ENCODE data around the gene FKBP15.
"Not testable (repeated sequence)": the region's sequence is repeated elsewhere in the genome, so short reads cannot be mapped to it uniquely, and the experiment has no call there.

The FKBP15 gene

GRCh38 chr9:113140896-113141295 is 80.2 kb downstream of the FKBP15 start:
- not testable (repeated sequence) for H3K27me3 ChIP-seq (ENCODE audit: low read depth, low read length); H3K9me3 ChIP-seq (ENCODE audit: control insufficient read depth in 1 of 2, low read length in 2 of 2); H3K4me3 ChIP-seq (ENCODE audit: low read depth in 1 of 2, low read length in 2 of 2); H3K36me3 ChIP-seq (ENCODE audit: control insufficient read depth in 1 of 2, insufficient read depth in 2 of 2, low read length in 2 of 2); H3K4me1 ChIP-seq (ENCODE audit: control insufficient read depth in 1 of 2, insufficient read depth in 2 of 2, low read length in 2 of 2); H3K27ac ChIP-seq (ENCODE audit: low read length)

GRCh38 chr9:113139953-113140352 is 81.1 kb downstream of the FKBP15 start:
- H3K9me3 ChIP-seq (ENCODE audit: control insufficient read depth in 1 of 2, low read length in 2 of 2): no peaks in the 10 kb centered on the region
- no peak overlapping the region for H3K4me3 ChIP-seq (ENCODE audit: low read depth in 1 of 2, low read length in 2 of 2)
- H3K27ac ChIP-seq (ENCODE audit: low read length): no peak overlapping the region
- H3K27me3 ChIP-seq (ENCODE audit: low read depth, low read length): no peaks in the 10 kb centered on the region
- H3K36me3 ChIP-seq (ENCODE audit: control insufficient read depth in 1 of 2, insufficient read depth in 2 of 2, low read length in 2 of 2): no peaks in the 10 kb centered on the region
- no peaks in the 10 kb centered on the region for H3K4me1 ChIP-seq (ENCODE audit: control insufficient read depth in 1 of 2, insufficient read depth in 2 of 2, low read length in 2 of 2)

- H3K4me3 ChIP-seq (ENCODE audit: low read depth in 1 of 2, low read length in 2 of 2): no peak overlapping the region
- no peaks in the 10 kb centered on the region for H3K27me3 ChIP-seq (ENCODE audit: low read depth, low read length)
- no peaks in the 10 kb centered on the region for H3K9me3 ChIP-seq (ENCODE audit: control insufficient read depth in 1 of 2, low read length in 2 of 2)
- H3K36me3 ChIP-seq (ENCODE audit: control insufficient read depth in 1 of 2, insufficient read depth in 2 of 2, low read length in 2 of 2): no peaks in the 10 kb centered on the region
- H3K4me1 ChIP-seq (ENCODE audit: control insufficient read depth in 1 of 2, insufficient read depth in 2 of 2, low read length in 2 of 2): no peaks in the 10 kb centered on the region
- no peak overlapping the region for H3K27ac ChIP-seq (ENCODE audit: low read length)
Measured at GRCh38 chr9:113139225-113139829, 81.8 kb downstream of the FKBP15 start.

- H3K36me3 ChIP-seq (ENCODE audit: control insufficient read depth in 1 of 2, insufficient read depth in 2 of 2, low read length in 2 of 2): no peaks in the 10 kb centered on the region
Measured at GRCh38 chr9:113138760-113139159, 82.3 kb downstream of the FKBP15 start.

GRCh38 chr9:113137196-113138168 is 83.6 kb downstream of the FKBP15 start:
- no peaks in the 10 kb centered on the region for H3K36me3 ChIP-seq (ENCODE audit: control insufficient read depth in 1 of 2, insufficient read depth in 2 of 2, low read length in 2 of 2)
- no peak overlapping the region for H3K4me3 ChIP-seq (ENCODE audit: low read depth in 1 of 2, low read length in 2 of 2)
- no peaks in the 10 kb centered on the region for H3K4me1 ChIP-seq (ENCODE audit: control insufficient read depth in 1 of 2, insufficient read depth in 2 of 2, low read length in 2 of 2)
- H3K9me3 ChIP-seq (ENCODE audit: control insufficient read depth in 1 of 2, low read length in 2 of 2): no peaks in the 10 kb centered on the region
- H3K27me3 ChIP-seq (ENCODE audit: low read depth, low read length): no peaks in the 10 kb centered on the region
- H3K27ac ChIP-seq (ENCODE audit: low read length): no peak overlapping the region

More at GRCh38 chr9:113138760-113139159, 82.3 kb downstream of the FKBP15 start:
- Histone ChIP-seq H3K27ac (ENCODE audit: low read length) (no peak overlapping the region), H3K4me3 (ENCODE audit: low read depth in 1 of 2, low read length in 2 of 2) (no peak overlapping the region), H3K27me3 (ENCODE audit: low read depth, low read length) (no peaks in the 10 kb centered on the region), H3K4me1 (ENCODE audit: control insufficient read depth in 1 of 2, insufficient read depth in 2 of 2, low read length in 2 of 2) (no peaks in the 10 kb centered on the region), H3K9me3 (ENCODE audit: control insufficient read depth in 1 of 2, low read length in 2 of 2) (no peaks in the 10 kb centered on the region)

GRCh38 chr9:113131689-113132151 is 89.4 kb downstream of the FKBP15 start:
- H3K4me1 ChIP-seq (ENCODE audit: control insufficient read depth in 1 of 2, insufficient read depth in 2 of 2, low read length in 2 of 2): no peaks in the 10 kb centered on the region
- H3K9me3 ChIP-seq (ENCODE audit: control insufficient read depth in 1 of 2, low read length in 2 of 2): no peaks in the 10 kb centered on the region
- no peak overlapping the region for H3K27ac ChIP-seq (ENCODE audit: low read length)
- H3K4me3 ChIP-seq (ENCODE audit: low read depth in 1 of 2, low read length in 2 of 2): no peak overlapping the region
- no peaks in the 10 kb centered on the region for H3K27me3 ChIP-seq (ENCODE audit: low read depth, low read length)
- no peaks in the 10 kb centered on the region for H3K36me3 ChIP-seq (ENCODE audit: control insufficient read depth in 1 of 2, insufficient read depth in 2 of 2, low read length in 2 of 2)

- Histone ChIP-seq H3K27me3 (ENCODE audit: low read depth, low read length) (no peaks in the 10 kb centered on the region), H3K4me1 (ENCODE audit: control insufficient read depth in 1 of 2, insufficient read depth in 2 of 2, low read length in 2 of 2) (no peaks in the 10 kb centered on the region), H3K4me3 (ENCODE audit: low read depth in 1 of 2, low read length in 2 of 2) (no peak overlapping the region), H3K9me3 (ENCODE audit: control insufficient read depth in 1 of 2, low read length in 2 of 2) (no peaks in the 10 kb centered on the region), H3K27ac (ENCODE audit: low read length) (no peak overlapping the region), H3K36me3 (ENCODE audit: control insufficient read depth in 1 of 2, insufficient read depth in 2 of 2, low read length in 2 of 2) (no peaks in the 10 kb centered on the region)
Measured at GRCh38 chr9:113129884-113130283, 91.2 kb downstream of the FKBP15 start.

GRCh38 chr9:113129466-113129865 is 91.6 kb downstream of the FKBP15 start:
- Histone ChIP-seq H3K27ac (ENCODE audit: low read length) (no peak overlapping the region), H3K27me3 (ENCODE audit: low read depth, low read length) (no peaks in the 10 kb centered on the region), H3K4me1 (ENCODE audit: control insufficient read depth in 1 of 2, insufficient read depth in 2 of 2, low read length in 2 of 2) (no peaks in the 10 kb centered on the region), H3K9me3 (ENCODE audit: control insufficient read depth in 1 of 2, low read length in 2 of 2) (no peaks in the 10 kb centered on the region), H3K36me3 (ENCODE audit: control insufficient read depth in 1 of 2, insufficient read depth in 2 of 2, low read length in 2 of 2) (no peaks in the 10 kb centered on the region), H3K4me3 (ENCODE audit: low read depth in 1 of 2, low read length in 2 of 2) (no peak overlapping the region)

- H3K4me3 ChIP-seq (ENCODE audit: low read depth in 1 of 2, low read length in 2 of 2): no peak overlapping the region
- no peaks in the 10 kb centered on the region for H3K9me3 ChIP-seq (ENCODE audit: control insufficient read depth in 1 of 2, low read length in 2 of 2)
- H3K36me3 ChIP-seq (ENCODE audit: control insufficient read depth in 1 of 2, insufficient read depth in 2 of 2, low read length in 2 of 2): no peaks in the 10 kb centered on the region
- H3K27me3 ChIP-seq (ENCODE audit: low read depth, low read length): no peaks in the 10 kb centered on the region
- no peaks in the 10 kb centered on the region for H3K4me1 ChIP-seq (ENCODE audit: control insufficient read depth in 1 of 2, insufficient read depth in 2 of 2, low read length in 2 of 2)
- no peak overlapping the region for H3K27ac ChIP-seq (ENCODE audit: low read length)
Measured at GRCh38 chr9:113125386-113126035, 95.6 kb downstream of the FKBP15 start.

GRCh38 chr9:113118829-113119228 is 102.2 kb downstream of the FKBP15 start:
- H3K27ac ChIP-seq (ENCODE audit: low read length); H3K27me3 ChIP-seq (ENCODE audit: low read depth, low read length): not testable (repeated sequence)

More at GRCh38 chr9:113118829-113119228, 102.2 kb downstream of the FKBP15 start:
- not testable (repeated sequence) for H3K4me3 ChIP-seq (ENCODE audit: low read depth in 1 of 2, low read length in 2 of 2); H3K4me1 ChIP-seq (ENCODE audit: control insufficient read depth in 1 of 2, insufficient read depth in 2 of 2, low read length in 2 of 2); H3K9me3 ChIP-seq (ENCODE audit: control insufficient read depth in 1 of 2, low read length in 2 of 2); H3K36me3 ChIP-seq (ENCODE audit: control insufficient read depth in 1 of 2, insufficient read depth in 2 of 2, low read length in 2 of 2)

Measured in muscle layer of duodenum (tissue), 2 donors.